ENCODE results near the gene NLN. TPM values are rescaled to one million over a fixed set of nuclear protein-coding genes. Genes with fewer than 3 reads are reported as not detected.
A peak's percentile ranks its signal among the peaks of the same experiment; 100 is the strongest.

Gene NLN
- total and polyA plus RNA-seq, 9 of the 15 experiments (the other 6 are each of a cell fraction or from before 2014, with no cell fraction given), result 6.9 to 45.2 (median 28.8) TPM

GRCh38 chr5:65722575-65723403, 784 bp downstream of the NLN start (continued):
- no peak for TF ChIP-seq ZBTB43 (CRISPR knock-in tag; IDR thresholded peaks at IDR 0.05)
- no peak for TF ChIP-seq CBFA2T3 (IDR thresholded peaks at IDR 0.05)
- TF ChIP-seq NR1H2 (CRISPR knock-in tag; IDR thresholded peaks at IDR 0.05), result no peak
- no peak; a peak in 1 of 4 replicates for TF ChIP-seq ZNF318 (IDR thresholded peaks at IDR 0.05; ENCODE audit: borderline replicate concordance in 1 of 2, low read depth in 1 of 2)
- no peak for TF ChIP-seq SP2 (IDR thresholded peaks at IDR 0.05; ENCODE audit: extremely low read depth, low read depth, low read length, poor library complexity, severe bottlenecking)
- TF ChIP-seq, protein P1, sequence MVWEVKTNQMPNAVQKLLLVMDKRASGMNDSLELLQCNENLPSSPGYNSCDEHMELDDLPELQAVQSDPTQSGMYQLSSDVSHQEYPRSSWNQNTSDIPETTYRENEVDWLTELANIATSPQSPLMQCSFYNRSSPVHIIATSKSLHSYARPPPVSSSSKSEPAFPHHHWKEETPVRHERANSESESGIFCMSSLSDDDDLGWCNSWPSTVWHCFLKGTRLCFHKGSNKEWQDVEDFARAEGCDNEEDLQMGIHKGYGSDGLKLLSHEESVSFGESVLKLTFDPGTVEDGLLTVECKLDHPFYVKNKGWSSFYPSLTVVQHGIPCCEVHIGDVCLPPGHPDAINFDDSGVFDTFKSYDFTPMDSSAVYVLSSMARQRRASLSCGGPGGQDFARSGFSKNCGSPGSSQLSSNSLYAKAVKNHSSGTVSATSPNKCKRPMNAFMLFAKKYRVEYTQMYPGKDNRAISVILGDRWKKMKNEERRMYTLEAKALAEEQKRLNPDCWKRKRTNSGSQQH (CRISPR knock-in tag; IDR thresholded peaks at IDR 0.05), result no peak
- TF ChIP-seq, protein P2, sequence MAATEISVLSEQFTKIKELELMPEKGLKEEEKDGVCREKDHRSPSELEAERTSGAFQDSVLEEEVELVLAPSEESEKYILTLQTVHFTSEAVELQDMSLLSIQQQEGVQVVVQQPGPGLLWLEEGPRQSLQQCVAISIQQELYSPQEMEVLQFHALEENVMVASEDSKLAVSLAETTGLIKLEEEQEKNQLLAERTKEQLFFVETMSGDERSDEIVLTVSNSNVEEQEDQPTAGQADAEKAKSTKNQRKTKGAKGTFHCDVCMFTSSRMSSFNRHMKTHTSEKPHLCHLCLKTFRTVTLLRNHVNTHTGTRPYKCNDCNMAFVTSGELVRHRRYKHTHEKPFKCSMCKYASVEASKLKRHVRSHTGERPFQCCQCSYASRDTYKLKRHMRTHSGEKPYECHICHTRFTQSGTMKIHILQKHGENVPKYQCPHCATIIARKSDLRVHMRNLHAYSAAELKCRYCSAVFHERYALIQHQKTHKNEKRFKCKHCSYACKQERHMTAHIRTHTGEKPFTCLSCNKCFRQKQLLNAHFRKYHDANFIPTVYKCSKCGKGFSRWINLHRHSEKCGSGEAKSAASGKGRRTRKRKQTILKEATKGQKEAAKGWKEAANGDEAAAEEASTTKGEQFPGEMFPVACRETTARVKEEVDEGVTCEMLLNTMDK (IDR thresholded peaks at IDR 0.05; ENCODE audit: borderline replicate concordance, insufficient read depth, low read depth, low read length, poor library complexity, severe bottlenecking), result no peak
- TF ChIP-seq SLC30A9 (CRISPR knock-in tag; IDR thresholded peaks at IDR 0.05), result no peak
- TF ChIP-seq NKRF (IDR thresholded peaks at IDR 0.05; ENCODE audit: borderline replicate concordance), result peak; percentile 38
